MM.1S (cell line): ENCODE data around the gene KCND3.

Experiments
- DNase-seq: peaks from one replicate; pipeline ENCODE4 v3.0.0-alpha.2; 2015
- H2AFZ ChIP-seq: fragments of 300-600 bp; sonication (generic); 2 replicates; pipeline ENCODE4 v1.6.0; 2016; ENCODE audit warnings: antibody characterized with exemption, low read length
- H3F3A ChIP-seq: fragments of 300-600 bp; sonication (generic); 2 replicates; pipeline ENCODE4 v1.6.1; 2016; ENCODE audit warnings: mild to moderate bottlenecking, antibody characterized with exemption, low read length, moderate library complexity, mixed read lengths; ENCODE audit not compliant: insufficient read depth
- H3K27ac ChIP-seq: fragments of 300-600 bp; sonication (generic); 2 replicates; pipeline ENCODE4 v1.5.1; 2016; ENCODE audit warnings: mild to moderate bottlenecking, low read length
- H3K27me3 ChIP-seq: fragments of 300-600 bp; sonication (generic); replicated peaks from 2 replicates; pipeline ENCODE4 v1.6.0; 2016; ENCODE audit warnings: low read length; ENCODE audit not compliant: insufficient read depth
- H3K36me3 ChIP-seq: fragments of 300-600 bp; sonication (generic); replicated peaks from 2 replicates; pipeline ENCODE4 v1.6.1; 2016; ENCODE audit warnings: mild to moderate bottlenecking, low read length, mixed read lengths; ENCODE audit not compliant: insufficient read depth
- H3K4me1 ChIP-seq: fragments of 300-600 bp; sonication (generic); 2 replicates; pipeline ENCODE4 v1.6.1; 2016; ENCODE audit warnings: low read length, mixed read lengths
- H3K4me2 ChIP-seq: fragments of 300-600 bp; sonication (generic); 2 replicates; pipeline ENCODE4 v1.6.0; 2016; ENCODE audit warnings: low read depth, low read length
- H3K4me3 ChIP-seq: fragments of 300-600 bp; sonication (generic); 2 replicates; pipeline ENCODE4 v1.5.1; 2016; ENCODE audit warnings: low read length, mixed read lengths
- H3K79me2 ChIP-seq: fragments of 300-600 bp; sonication (generic); 2 replicates; pipeline ENCODE4 v1.6.1; 2016; ENCODE audit warnings: mixed run types, low read length, mixed read lengths
- H3K9ac ChIP-seq: fragments of 300-600 bp; sonication (generic); 2 replicates; pipeline ENCODE4 v1.6.1; 2016; ENCODE audit warnings: low read length, mixed read lengths
- H3K9me2 ChIP-seq: fragments of 300-600 bp; sonication (generic); replicated peaks from 2 replicates; pipeline ENCODE4 v1.6.1; 2016; ENCODE audit warnings: mild to moderate bottlenecking, low read length, mixed read lengths; ENCODE audit not compliant: insufficient read depth
- H3K9me3 ChIP-seq: fragments of 300-600 bp; sonication (generic); replicated peaks from 2 replicates; pipeline ENCODE4 v1.6.1; 2016; ENCODE audit warnings: mild to moderate bottlenecking, low read length, mixed read lengths; ENCODE audit not compliant: insufficient read depth
- H4K20me1 ChIP-seq: fragments of 300-600 bp; sonication (generic); 2 replicates; pipeline ENCODE4 v1.6.1; 2016; ENCODE audit warnings: mild to moderate bottlenecking, low read length, moderate library complexity, mixed read lengths; ENCODE audit not compliant: insufficient read depth
- CTCF ChIP-seq: fragments of 300-600 bp; sonication (generic); IDR thresholded peaks from 2 replicates; pipeline ENCODE4 v1.5.1; 2016; ENCODE audit warnings: antibody characterized with exemption, low read length, mixed read lengths
- EZH2 ChIP-seq: fragments of 300-600 bp; sonication (generic); optimal IDR thresholded peaks from 2 replicates; pipeline ENCODE3; 2017; ENCODE audit warnings: low read depth, mild to moderate bottlenecking, antibody characterized with exemption, low read length, mixed read lengths
- EZH2phosphoT487 ChIP-seq: fragments of 300-600 bp; sonication (generic); IDR thresholded peaks from 2 replicates; pipeline ENCODE4 v1.6.1; 2018; ENCODE audit warnings: antibody characterized with exemption, low read length

Gene KCND3

DNA sequence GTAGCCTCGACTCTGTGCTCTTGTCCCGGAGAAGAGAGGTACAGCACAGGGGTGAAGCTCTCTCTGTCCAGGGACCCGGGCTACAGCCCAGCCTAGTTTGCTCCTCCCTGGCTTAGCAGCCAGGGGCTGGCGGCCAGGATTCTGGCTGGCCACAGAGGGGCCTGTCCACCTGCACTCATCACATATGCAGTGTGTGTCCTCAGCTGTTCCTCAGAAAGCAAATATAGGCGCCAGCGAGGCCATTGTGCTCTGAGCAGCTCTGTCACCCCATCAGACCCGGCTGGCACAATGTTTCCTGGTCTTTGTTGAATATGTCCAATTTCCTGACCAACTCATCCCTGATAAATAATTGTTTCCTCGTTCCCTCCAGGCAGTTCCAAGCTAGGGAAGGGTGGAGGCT lies 28.5 kb downstream of the KCND3 start:
- no peaks in the 10 kb centered on the region for H3K9me3 ChIP-seq
- no peak overlapping the region for H3K4me2 ChIP-seq
- H3K27ac ChIP-seq: no peak overlapping the region
- H3K27me3 ChIP-seq: no peaks in the 10 kb centered on the region
- no peaks in the 10 kb centered on the region for H3K4me1 ChIP-seq
- H3K9ac ChIP-seq: no peak overlapping the region
- TF ChIP-seq EZH2phosphoT487 (no peak), EZH2 (no peak), CTCF (no peak)
- no peak overlapping the region for H3K4me3 ChIP-seq
- H3K36me3 ChIP-seq: no peaks in the 10 kb centered on the region
- H4K20me1 ChIP-seq: no peaks in the 10 kb centered on the region
- no peak for DNase-seq
- H2AFZ ChIP-seq: no peak overlapping the region
- H3K79me2 ChIP-seq: no peaks in the 10 kb centered on the region
- H3F3A ChIP-seq: no peaks in the 10 kb centered on the region
- H3K9me2 ChIP-seq: no peaks in the 10 kb centered on the region

- Histone ChIP-seq H3K36me3 (no peaks in the 10 kb centered on the region), H3K9me3 (no peaks in the 10 kb centered on the region), H3K4me3 (no peak overlapping the region), H4K20me1 (no peaks in the 10 kb centered on the region), H3K4me2 (no peak overlapping the region), H3K9me2 (no peaks in the 10 kb centered on the region), H3K27ac (no peak overlapping the region), H3K79me2 (no peaks in the 10 kb centered on the region), H2AFZ (no peak overlapping the region), H3K4me1 (no peaks in the 10 kb centered on the region), H3K27me3 (no peaks in the 10 kb centered on the region), H3K9ac (no peak overlapping the region), H3F3A (no peaks in the 10 kb centered on the region)
- no peak for TF ChIP-seq CTCF
- TF ChIP-seq EZH2: no peak
- no peak for TF ChIP-seq EZH2phosphoT487
- DNase-seq: no peak
These were observed 30.0 kb downstream of the KCND3 start for GRCh38 chr1:111959436-111959835.

DNA sequence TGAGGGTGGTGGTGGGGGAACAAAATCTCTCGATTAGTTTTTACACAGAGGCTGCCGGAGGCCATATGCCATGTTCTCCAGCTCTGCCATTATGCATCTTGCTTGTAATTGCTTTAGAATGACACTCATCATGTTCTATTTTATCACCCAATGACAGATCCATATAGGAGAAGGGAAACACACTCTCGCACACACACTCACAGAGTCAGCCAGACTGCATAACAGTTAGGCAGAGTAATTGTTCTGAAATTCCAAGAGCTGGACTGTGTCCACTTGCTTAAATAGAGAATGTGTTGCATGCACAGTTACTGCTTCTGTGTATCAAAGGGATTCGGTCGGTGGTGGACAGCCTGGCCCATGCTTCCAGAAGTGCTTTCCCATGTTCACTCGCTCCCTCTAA lies 30.6 kb downstream of the KCND3 start:
- TF ChIP-seq EZH2phosphoT487 (no peak), EZH2 (no peak), CTCF (no peak)
- Histone ChIP-seq H3K9me3 (no peaks in the 10 kb centered on the region), H3K27ac (no peak overlapping the region), H3K79me2 (no peaks in the 10 kb centered on the region), H3K27me3 (no peaks in the 10 kb centered on the region), H3K9ac (no peak overlapping the region), H3K36me3 (no peaks in the 10 kb centered on the region), H2AFZ (no peak overlapping the region), H3K9me2 (no peaks in the 10 kb centered on the region), H4K20me1 (no peaks in the 10 kb centered on the region), H3K4me3 (no peak overlapping the region), H3K4me1 (no peaks in the 10 kb centered on the region), H3K4me2 (no peak overlapping the region), H3F3A (no peaks in the 10 kb centered on the region)
- no peak for DNase-seq
